ENCODE data around the gene LMF2.

The LMF2 gene

GRCh38 chr22:50473855-50474671 lies 33.4 kb downstream of the LMF2 start (continued):
- TF ChIP-seq ZNF830 (tag by site-specific recombination; IDR thresholded peaks at IDR 0.05; ENCODE audit: low read depth): no peak
- peak; percentile 62 for TF ChIP-seq ZNF335 (tag by site-specific recombination; conservative IDR thresholded peaks at IDR 0.05)
- peak; percentile 54; the same call in 1 of the 2 replicates for TF ChIP-seq ZNF324 (tag by site-specific recombination; IDR thresholded peaks at IDR 0.05)
- 0 out of 2 replicates have a peak, but pooled peaks have one; percentile 10 for TF ChIP-seq SP3 (tag by site-specific recombination; IDR thresholded peaks at IDR 0.05)
- peak; percentile 76 for TF ChIP-seq ZBTB26 (tag by site-specific recombination; optimal IDR thresholded peaks at IDR 0.05)
- peak; percentile 53; the same call in 1 of the 2 replicates for TF ChIP-seq KLF17 (tag by site-specific recombination; IDR thresholded peaks at IDR 0.05)
- TF ChIP-seq ZNF600 (tag by site-specific recombination; IDR thresholded peaks at IDR 0.05): peak; percentile 54; the same call in 1 of the 2 replicates
- TF ChIP-seq GLI2 (tag by site-specific recombination; IDR thresholded peaks at IDR 0.05; ENCODE audit: borderline replicate concordance, low read depth): no peak
- peak; percentile 75; the same call in 1 of the 2 replicates for TF ChIP-seq ZXDB (tag by site-specific recombination; IDR thresholded peaks at IDR 0.05)
- 0 out of 2 replicates have a peak, but pooled peaks have one; percentile 39 for TF ChIP-seq ZSCAN18 (tag by site-specific recombination; IDR thresholded peaks at IDR 0.05)
- peak; percentile 44; the same call in 1 of the 2 replicates for TF ChIP-seq ZNF280D (tag by site-specific recombination; IDR thresholded peaks at IDR 0.05)
- no peak for TF ChIP-seq ZNF654 (tag by site-specific recombination; IDR thresholded peaks at IDR 0.05; ENCODE audit: low read depth)
- no peak for TF ChIP-seq ZNF266 (tag by site-specific recombination; IDR thresholded peaks at IDR 0.05; ENCODE audit: low read depth)
- TF ChIP-seq ZNF629 (tag by site-specific recombination; IDR thresholded peaks at IDR 0.05): peak; percentile 81
- TF ChIP-seq ZNF791 (tag by site-specific recombination; IDR thresholded peaks at IDR 0.05): no peak
- TF ChIP-seq REPIN1 (tag by site-specific recombination; IDR thresholded peaks at IDR 0.05; ENCODE audit: low read depth): no peak
- TF ChIP-seq ZNF639 (tag by site-specific recombination; IDR thresholded peaks at IDR 0.05): 0 out of 2 replicates have a peak, but pooled peaks have one; percentile 25
- TF ChIP-seq OSR2 (tag by site-specific recombination; IDR thresholded peaks at IDR 0.05): 0 out of 2 replicates have a peak, but pooled peaks have one; percentile 18
- peak; percentile 85 for TF ChIP-seq ZIC2 (tag by site-specific recombination; IDR thresholded peaks at IDR 0.05)
- no peak for TF ChIP-seq ZNF350 (tag by site-specific recombination; IDR thresholded peaks at IDR 0.05)
- 0 out of 2 replicates have a peak, but pooled peaks have one; percentile 57 for TF ChIP-seq ZNF692 (tag by site-specific recombination; IDR thresholded peaks at IDR 0.05)
- TF ChIP-seq ZNF391 (tag by site-specific recombination; IDR thresholded peaks at IDR 0.05; ENCODE audit: borderline replicate concordance, low read depth): peak; percentile 84; the same call in 1 of the 2 replicates
- TF ChIP-seq BCL6B (tag by site-specific recombination; IDR thresholded peaks at IDR 0.05): no peak
- peak; percentile 61; the same call in 1 of the 2 replicates for TF ChIP-seq KLF8 (tag by site-specific recombination; IDR thresholded peaks at IDR 0.05)
- TF ChIP-seq ZNF211 (tag by site-specific recombination; IDR thresholded peaks at IDR 0.05; ENCODE audit: low read depth): no peak
- peak; percentile 99 for TF ChIP-seq GLIS2 (tag by site-specific recombination; IDR thresholded peaks at IDR 0.05)
- peak; percentile 57; the same call in 1 of the 2 replicates for TF ChIP-seq ZNF76 (tag by site-specific recombination; IDR thresholded peaks at IDR 0.05; ENCODE audit: borderline replicate concordance, low read depth)
